Measurements from ENCODE around the gene WSB1.
"Not testable (repeated sequence)": the region's sequence is repeated elsewhere in the genome, so short reads cannot be mapped to it uniquely, and the experiment has no call there.

Gene WSB1, protein sequence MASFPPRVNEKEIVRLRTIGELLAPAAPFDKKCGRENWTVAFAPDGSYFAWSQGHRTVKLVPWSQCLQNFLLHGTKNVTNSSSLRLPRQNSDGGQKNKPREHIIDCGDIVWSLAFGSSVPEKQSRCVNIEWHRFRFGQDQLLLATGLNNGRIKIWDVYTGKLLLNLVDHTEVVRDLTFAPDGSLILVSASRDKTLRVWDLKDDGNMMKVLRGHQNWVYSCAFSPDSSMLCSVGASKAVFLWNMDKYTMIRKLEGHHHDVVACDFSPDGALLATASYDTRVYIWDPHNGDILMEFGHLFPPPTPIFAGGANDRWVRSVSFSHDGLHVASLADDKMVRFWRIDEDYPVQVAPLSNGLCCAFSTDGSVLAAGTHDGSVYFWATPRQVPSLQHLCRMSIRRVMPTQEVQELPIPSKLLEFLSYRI

DNA sequence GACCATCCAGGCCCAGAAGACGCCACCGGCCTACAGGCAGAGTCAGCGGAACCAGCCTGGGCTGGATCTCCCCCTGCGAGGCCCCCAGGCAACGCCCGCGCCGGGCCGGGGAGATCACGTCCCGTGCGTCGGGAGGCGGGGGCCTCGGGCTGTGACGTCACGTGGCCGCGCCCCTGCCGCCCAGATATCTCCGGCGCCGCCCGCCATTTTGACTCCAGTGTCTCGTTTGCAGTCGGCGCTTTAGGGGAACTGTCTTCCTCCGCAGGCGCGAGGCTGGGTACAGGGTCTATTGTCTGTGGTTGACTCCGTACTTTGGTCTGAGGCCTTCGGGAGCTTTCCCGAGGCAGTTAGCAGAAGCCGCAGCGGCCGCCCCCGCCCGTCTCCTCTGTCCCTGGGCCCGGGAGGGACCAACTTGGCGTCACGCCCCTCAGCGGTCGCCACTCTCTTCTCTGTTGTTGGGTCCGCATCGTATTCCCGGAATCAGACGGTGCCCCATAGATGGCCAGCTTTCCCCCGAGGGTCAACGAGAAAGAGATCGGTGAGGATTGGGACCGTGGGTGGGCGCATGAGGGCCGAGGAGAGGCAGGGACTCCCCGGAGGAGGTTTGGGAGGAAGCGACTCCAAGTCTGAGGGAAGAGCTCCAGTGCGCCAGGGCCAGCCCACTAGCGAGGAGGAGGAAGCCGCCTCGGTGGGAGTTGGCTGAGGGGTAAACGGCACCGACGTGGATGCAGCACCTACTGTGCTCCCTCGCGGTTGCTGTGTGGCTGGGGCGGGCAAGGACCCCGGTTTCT, at the start of gene WSB1:
Gene WSB1 (plus strand): TSS at position 217 of the 791 bp plus-strand sequence. CDS start 282 bp downstream, at position 499.
- DNase-seq = peak; percentile 93

DNA sequence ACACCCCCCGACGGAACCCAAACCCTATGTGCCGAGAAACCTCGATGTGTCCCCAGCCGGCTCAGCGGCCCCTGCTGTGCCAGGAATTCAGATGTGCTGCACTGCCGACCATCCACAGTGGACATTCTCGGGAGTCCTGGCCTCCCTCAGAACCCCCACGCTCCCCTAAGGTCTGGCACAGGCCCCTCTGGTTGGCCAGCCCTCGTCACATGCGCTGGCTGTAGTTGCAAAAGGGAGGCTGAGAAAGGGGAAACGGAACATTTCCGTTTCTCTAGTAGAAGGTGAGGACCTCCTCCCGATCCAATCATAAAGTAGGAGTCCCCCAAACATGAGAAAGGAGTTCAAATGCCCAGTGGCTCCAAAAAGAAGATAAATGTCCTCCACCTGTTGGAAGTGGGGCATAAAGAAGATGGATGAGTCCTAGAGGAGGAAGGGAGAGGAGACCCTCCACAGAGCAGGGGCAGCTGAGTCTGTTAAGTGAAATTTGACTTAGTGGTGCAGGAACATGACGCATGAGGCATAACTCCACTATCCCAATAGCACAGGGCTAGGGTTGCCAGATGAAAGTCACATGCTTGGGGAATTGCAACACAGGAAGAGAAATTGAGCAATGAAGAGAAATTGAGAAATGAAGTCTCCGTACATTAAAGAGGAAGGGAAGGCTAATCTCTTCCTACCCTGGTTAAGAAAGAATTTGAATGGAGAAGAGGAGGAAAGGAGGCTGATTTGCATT, 49.3 kb upstream of the WSB1 start:
- DNase-seq = no peak

DNA sequence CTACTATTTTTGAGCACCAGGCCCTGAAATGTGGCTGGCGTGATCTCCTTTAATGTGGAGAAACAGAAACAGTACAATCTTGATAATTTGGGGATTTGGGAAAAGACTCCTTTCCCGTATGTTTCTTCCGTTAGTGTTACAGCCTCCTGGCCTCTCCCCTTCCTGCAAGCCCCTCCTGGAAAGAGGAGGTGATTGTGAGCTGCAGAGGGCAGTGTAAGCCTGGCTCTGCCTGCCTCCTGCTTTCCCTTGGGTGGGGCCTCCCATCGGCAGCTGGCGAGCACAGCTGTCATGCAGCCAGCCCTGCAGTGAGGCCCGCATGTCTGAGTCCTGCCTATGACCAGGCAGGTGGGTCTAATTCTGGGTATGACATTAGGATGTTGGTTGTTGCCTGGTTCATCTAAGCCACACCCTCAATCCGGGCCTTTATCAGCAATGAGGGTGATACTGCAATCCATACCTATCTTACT, 48.7 kb upstream of the WSB1 start:
- DNase-seq = peak; percentile 75

DNA sequence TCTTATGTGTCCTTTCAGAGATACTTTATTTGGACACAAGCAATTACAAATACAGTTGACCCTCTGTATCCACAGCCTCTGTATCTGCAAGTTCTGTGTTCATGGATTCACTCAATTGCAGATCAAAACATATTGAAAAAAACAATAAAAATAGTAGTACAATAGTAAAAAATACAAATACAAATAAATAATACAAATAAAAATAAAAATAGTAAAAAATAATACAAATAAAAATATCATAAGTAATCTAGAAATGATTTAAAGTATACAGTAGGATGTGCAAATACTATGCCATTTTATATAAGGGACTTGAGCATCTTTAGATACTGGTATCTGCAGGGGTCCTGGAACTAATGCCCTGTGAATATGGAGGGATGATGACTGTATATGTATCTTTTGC, 47.4 kb upstream of the WSB1 start:
- no peak for DNase-seq

DNA sequence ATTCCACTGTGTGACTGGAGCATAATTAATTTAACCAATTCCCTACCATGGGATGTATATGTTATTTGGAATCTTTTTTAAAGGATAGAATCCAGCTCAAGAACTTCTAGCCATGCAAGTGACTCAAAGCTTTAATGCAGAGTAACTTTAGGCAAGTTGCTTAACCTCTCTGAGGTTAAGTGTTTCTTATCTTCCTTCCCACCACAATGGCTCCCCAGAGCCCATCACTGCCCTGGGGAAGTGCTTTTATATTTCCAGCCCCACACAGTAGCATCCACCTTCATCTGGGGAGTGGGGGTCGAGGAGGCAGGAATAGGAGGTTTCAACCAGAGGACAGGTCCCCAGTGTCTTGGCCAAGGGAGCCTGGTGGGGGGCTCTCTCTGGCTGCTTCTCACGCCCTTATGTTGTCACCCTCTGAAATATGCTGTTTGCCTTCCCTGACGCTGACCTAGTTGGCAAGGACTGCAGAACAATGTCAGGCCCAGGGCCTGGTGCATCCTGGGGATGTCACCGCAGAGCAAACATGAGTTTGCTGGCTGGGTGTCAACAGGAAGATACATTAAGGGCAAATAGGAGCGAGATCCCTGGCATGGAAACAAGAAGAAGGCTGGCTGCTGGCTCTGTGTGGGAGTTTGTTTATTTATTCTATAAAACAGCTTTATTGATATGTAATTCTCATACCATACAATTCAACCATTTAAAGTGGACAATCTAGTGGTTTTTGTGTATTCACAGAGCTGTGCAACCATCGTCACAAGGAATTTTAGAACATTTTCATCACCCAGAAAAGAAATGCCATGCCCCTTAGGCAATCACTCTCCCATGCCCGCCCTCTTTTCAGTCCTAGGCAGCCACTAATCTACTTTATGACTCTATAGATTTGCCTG, 46.6 kb upstream of the WSB1 start:
- peak; percentile 79 for DNase-seq

DNA sequence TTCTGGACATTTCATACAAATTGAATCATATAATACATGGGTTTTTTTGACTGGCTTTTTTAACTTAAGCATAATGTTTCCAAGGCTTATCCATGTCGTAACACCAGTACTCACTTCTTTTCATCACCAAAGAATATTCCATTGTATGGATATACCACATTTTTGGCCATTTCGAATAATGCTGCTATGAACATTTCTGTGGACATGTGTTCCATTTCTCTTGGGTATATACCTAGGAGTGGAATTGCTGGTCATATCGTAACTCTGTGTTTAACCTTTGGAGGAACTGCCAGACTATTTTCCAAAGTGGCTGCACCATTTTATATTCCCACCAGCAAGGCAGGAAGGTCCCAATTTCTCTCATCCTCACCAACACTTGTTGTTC, 46.0 kb upstream of the WSB1 start:
- no peak for DNase-seq

DNA sequence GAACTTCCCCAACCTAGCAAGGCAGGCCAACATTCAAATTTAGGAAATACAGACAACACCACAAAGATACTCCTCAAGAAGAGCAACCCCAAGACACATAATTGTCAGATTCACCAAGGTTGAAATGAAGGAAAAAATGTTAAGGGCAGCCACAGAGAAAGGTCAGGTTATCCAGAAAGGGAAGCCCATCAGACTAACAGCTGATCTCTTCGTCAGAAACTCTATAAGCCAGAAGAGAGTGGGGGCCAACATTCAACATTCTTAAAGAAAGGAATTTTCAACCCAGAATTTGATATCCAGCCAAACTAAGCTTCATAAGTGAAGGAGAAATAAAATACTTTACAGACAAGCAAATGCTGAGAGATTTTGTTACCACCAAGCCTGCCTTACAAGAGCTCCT, 43.1 kb upstream of the WSB1 start:
- not testable (repeated sequence) for DNase-seq

DNA sequence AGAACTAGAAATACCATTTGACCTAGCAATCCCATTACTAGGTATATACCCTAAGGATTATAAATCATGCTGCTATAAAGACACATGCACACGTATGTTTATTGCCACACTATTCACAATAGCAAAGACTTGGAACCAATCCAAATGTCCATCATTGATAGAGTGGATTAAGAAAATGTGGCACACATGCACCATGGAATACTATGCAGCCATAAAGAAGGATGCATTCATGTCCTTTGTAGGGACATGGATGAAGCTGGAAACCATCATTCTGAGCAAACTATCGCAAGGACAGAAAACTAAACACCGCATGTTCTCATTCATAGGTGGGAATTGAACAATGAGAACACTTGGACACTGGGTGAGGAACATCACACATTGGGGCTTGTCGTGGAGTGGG, 39.1 kb upstream of the WSB1 start:
- DNase-seq = not testable (repeated sequence)

DNA sequence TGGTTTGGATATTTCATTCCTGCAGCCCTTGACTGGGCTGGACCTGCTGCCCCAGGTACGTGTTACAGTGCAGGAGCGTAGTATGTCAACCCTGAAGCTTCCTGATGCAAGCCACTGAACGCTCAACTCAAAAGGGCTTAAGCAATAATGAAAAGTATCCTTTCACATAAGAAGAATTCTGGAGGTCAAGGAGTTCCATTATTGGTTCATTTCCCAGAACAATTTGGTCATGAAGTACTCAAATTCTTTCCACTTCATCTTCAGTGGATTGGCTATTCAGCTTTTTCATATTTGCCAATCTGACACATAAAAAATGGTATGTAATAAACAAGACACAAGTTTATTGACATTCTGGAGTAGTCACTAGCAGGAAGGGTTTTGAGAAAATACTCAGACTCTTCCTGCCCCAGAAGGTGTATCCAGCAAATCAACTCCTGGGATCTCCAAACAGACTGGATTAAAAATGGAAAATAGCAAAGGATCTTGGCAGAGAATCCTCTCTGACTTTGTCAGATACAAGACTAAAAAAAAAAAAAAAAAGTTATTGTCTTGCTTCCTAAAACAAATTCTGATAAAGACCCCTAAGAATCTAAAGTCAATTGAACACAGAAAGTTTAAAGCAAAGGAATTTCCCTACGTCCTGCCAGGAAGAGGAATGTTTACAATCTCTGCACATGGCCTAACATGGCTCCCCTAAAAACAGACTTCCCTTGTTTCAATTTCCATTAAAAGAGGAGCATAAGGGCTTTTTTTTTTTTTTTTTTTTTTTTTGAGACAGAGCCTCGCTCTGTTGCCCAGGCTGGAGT, 37.5 kb upstream of the WSB1 start:
- DNase-seq = no peak

DNA sequence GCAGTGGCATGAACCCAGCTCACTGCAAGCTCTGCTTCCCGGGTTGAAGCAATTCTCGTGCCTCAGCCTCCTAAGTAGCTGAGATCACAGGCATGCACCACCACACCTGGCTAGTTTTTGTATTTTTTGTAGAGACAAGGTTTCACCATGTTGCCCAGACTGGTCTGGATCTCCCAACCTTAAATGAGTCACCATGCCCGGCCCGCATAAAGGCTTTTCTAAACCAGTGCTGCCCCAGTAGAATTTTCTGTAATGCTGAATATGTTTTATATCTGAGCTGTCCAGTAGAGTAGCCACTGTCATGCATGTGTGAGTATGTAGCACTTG, 36.9 kb upstream of the WSB1 start:
- no peak for DNase-seq

DNA sequence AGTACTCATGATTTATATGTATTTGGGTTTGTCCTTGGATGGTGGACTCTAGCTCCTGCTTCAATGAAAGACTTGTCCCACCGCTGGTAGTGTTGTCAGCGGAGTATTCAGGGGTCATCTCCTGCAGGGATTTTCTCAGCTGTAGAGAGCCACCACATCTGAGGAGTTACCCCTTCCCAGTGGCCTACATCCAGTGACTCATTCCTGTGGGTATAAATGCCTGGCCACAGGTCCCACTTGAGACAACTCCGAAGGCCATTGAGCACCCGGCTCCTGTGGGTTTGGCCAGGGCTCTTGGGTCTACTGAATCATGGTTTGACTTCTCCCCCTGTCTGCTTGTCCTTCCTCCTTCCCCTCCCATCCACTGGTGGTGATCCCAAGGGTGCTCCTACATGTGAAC, 34.6 kb upstream of the WSB1 start:
- no peak for DNase-seq

DNA sequence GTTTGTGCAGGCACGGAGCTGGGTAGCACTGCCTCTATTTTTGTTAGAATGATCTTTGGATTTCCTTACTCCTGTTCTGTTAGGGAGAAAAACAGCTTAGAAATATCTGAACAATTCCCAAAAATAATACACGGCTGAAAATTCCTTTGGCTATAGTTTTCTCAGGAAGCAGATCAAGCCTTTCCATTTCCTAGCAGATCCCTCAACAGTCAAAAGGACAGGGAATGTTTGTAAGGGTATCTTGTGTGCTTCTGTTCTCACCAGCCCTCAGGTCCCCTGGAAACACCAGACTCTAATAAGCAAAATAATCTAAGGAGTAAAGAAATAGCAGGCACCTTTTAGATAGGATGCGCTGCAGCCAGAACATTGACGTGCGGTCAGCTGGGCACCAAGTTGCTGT, 30.5 kb upstream of the WSB1 start:
- DNase-seq = no peak

DNA sequence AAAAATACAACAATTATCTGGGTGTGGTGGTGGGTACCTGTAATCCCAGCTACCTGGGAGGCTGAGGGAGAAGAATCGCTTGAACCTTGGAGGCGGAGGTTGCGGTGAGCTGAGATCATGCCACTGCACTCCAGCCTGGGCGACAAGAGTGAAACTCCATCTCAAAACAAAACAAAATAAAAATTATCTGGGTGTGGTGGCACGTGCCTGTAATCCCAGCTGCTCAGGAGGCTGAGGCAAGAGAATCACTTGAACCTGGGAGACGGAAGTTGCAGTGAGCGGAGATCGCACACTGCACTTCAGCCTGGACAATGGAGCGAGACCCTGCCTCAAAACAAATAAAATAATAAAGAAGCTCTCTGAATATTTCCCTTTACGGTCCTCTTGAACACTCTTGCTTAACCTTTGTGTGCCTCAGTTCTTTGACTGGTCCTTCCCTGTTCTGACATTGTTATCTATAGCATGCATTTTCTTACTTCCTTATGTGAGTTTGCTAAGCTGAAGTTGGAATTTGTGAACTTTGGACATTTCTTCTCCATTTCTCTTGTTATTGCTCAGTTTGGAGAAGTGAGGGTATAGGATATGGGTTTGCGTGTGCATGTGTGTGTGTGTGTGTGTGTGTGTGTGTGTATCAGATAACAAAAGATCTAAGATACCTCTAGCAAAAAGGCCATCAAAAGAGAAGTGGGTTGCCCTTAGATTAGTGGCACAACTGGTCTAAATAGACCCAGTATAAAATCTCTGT, 29.7 kb upstream of the WSB1 start:
- DNase-seq = no peak

DNA sequence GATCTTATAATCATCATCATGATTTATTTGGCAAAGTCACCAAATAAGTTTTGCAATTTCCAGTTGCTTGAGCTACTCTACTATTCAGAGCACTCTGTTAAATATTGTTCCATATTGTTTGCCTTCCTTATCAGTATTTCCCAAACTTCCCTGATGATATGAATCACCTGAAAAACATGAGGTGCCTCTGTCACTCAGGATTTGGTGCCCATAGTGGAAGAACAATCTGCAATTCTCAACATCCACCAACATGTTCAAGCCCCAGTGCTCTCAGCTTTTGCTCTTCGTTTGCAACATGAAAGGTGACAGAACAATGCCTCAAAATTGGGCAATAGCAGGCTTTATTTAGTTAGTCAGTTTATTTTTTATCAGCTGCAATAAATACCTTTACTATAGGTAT, 28.6 kb upstream of the WSB1 start:
- DNase-seq = no peak

DNA sequence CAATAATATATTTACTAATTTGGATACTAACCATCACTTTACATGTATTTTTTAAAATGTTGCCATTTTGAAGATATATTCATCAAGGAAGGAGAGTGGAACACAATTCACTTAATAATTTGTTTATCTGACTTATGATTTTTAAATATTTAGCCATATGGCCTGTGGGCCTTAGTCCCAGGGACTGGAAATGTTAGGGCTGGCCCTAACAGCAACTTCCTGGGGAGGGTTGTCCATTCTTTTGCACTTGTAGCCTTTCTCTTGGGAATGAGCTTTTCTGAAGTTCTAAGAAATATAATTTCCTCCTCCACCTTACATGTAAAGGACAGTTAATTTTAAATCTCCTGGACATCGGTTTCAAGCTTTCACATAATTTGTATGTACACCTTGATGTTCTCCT, 27.7 kb upstream of the WSB1 start:
- DNase-seq = no peak

DNA sequence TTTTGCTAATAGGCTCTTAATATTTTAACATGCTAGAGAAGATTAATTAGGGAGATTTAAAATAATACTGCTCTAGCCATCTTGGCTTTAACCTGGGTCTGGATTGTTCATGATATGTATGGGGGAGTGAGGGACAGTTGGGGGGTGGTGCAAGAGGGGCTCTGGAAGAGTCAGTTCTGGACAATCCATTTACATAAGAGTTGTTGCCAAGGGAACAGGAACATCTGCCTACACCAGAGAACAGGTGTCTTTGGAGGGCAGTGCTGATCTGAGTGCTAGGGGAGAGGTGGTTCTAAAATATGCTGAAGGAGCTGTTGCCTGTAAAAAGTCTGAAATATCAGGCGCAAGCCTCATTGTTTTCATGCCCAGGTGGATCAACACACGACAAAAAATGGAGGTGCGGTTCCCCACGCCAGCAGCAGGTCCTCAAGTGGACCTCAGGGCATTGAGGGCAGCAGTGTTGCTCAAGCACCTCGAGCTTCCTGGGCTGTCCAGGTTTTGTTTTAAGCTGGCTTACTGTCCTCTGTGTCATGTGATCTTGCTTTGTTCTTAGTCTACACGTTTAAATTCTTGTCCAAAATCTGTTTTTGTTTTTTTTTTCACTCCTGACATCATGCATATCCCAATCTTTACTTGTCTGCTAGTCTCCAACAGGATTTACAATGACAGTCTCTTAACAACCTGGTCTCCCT, 25.4 kb upstream of the WSB1 start:
- peak; percentile 6 for DNase-seq

DNA sequence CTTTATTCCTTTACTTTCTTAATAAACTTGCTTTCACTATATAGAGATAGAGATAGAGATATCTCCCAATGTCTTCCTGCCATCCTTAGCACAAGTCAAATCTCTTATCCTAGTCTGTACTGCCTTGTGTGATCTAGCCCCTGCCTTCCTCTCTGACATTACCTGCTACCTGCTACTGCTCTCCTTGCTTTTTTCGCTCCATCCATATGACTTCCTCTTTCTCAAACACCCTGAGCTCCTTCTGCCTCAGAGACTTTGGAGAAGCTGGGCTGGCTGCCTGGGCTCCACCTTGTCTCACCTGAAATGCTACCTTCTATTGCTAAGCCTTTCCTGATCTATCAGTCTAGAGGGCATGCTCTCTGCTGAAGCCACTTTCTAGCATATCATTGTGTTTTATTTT, 24.7 kb upstream of the WSB1 start:
- no peak for DNase-seq

DNA sequence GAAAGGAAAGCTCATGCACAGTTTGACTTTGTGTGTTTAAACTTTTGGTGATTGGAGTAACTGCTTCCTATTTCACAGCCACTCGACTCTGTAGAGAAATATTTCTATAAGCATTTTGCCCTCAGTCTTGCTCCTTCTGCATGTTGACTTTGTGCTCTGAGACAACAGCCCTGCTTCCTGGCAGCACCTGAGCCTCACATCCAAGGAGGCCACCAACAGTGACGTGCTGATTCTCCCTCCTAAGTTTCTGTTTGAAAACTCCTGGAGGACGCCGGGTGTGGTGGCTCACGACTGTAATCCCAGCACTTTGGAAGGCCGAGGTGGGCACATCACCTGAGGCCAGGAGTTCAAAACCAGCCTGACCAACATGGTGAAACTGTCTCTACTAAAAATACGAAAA, 23.9 kb upstream of the WSB1 start:
- DNase-seq = no peak

DNA sequence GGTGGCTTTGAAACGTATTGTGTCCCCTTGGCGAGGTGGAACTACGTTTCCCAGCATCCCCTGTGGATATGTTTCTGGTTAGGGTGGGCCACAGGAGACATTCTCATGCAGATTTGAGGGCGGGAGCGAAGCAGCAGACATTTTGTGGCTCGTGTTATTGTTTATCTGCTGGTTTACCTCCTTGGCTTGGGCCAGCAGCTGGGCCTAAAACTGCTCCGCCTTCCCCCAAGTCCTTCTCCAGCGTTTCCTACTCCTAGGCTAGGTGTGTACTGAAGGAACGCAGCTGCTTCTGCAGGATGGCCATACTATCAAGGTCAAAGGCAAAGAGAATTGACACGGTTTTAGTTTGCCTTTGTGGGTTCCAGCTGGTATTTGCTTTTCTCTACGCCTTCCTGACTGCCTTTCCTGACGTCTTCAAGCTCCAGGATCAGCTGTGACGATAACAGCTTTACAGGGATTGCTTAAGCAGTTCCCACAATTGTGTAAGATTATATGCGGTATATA, 17.2 kb upstream of the WSB1 start:
- no peak for DNase-seq

DNA sequence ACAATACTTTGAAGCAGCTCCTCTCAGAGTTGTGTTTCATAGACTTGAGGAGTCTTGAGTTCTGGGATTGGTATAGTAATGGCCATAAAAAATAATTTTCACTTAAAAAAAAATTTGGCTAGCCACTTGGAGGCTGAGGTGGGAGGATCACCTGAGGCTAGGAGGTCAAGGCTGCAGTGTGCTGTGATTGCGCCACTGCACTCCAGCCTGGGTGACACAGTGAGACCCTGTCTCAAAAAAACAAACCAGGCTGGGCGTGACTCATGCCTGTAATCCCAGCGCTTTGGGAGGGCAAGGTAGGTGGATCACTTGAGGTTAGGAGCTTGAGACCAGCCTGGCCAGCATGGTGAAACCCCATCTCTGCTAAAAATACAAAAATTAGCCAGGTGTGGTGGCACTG, 14.8 kb upstream of the WSB1 start:
- not testable (repeated sequence) for DNase-seq
